ENCODE data around the gene DCT. TPM values are rescaled to one million over a fixed set of nuclear protein-coding genes. Genes with fewer than 3 reads are reported as not detected.

DCT gene
- total and polyA plus RNA-seq, 2 of the 4 experiments (the other 2 are of a cell fraction), result not detected

Other genes with a start within 250 kb of the DCT start
- gene TGDS, start 116.5 kb upstream of the DCT start, total RNA-seq (2012; rRNA removed), result 15.6 and 17.8 TPM in 2 replicates
- gene TGDS, start 116.5 kb upstream of the DCT start, polyA plus RNA-seq (2012; rRNA removed), result 8.0 and 9.6 TPM in 2 replicates
- gene GPR180, start 122.2 kb upstream of the DCT start, total RNA-seq (2012; rRNA removed), result 10.8 and 14.2 TPM in 2 replicates
- gene GPR180, start 122.2 kb upstream of the DCT start, polyA plus RNA-seq (2012; rRNA removed), result 2.4 and 2.8 TPM in 2 replicates
- not detected in 2 replicates for gene SOX21, start 232.9 kb upstream of the DCT start, total RNA-seq (2012; rRNA removed)
- gene SOX21, start 232.9 kb upstream of the DCT start, polyA plus RNA-seq (2012; rRNA removed), result not detected in 2 replicates

Measured in IMR-90 (cell line).